AG04450 (cell line): ENCODE data around the gene DRD4. TPM values are rescaled to one million over a fixed set of nuclear protein-coding genes. Genes with fewer than 3 reads are reported as not detected.

ENCODE experiments used
- CTCF ChIA-PET: fragments of 300-600, 350-600 bp; formaldehyde crosslinking; extraction: SDS; loops from one replicate; lab custom pipeline; 2022; ENCODE audit warnings: antibody characterized with exemption, inconsistent platforms; lab: Charles Lee
- POLR2A ChIA-PET: fragments of 350-600 bp; formaldehyde crosslinking; extraction: SDS; loops from one replicate; lab custom pipeline; 2021; ENCODE audit warnings: antibody characterized with exemption, inconsistent platforms; lab: Yijun Ruan, JAX
- DNase-seq: peaks from one replicate; pipeline ENCODE4 v3.0.0-alpha.2; 2011; ENCODE audit warnings: low read depth, low spot score
- H3K27ac ChIP-seq: one replicate; pipeline ENCODE4 v1.5.1; 2012; ENCODE audit warnings: low read depth, low read length, control low read depth
- H3K27me3 ChIP-seq: one replicate; pipeline ENCODE4 v1.6.0; 2012; ENCODE audit warnings: low read length; ENCODE audit not compliant: control insufficient read depth, insufficient read depth
- H3K4me3 ChIP-seq: 2 replicates; pipeline ENCODE4 v1.5.1; 2011; ENCODE audit warnings: mild to moderate bottlenecking, low read depth, low read length, control low read depth
- H3K9me3 ChIP-seq: 2 replicates; pipeline ENCODE4 v1.5.1; 2012; ENCODE audit warnings: low read length; ENCODE audit not compliant: control insufficient read depth, insufficient read depth
- CTCF ChIP-seq: IDR thresholded peaks from 2 replicates; pipeline ENCODE4 v1.5.1; 2011; ENCODE audit warnings: low read depth, low read length, control low read depth, inconsistent platforms
- polyA plus RNA-seq: library from polyadenylated mRNA; depleted of rRNA; stranded (reverse); fragments of >200 nt; gene quantifications from 2 replicates; pipeline ENCODE4 v1.2.3, GENCODE V29; 2011

Gene DRD4
- polyA plus RNA-seq, 1 experiment = 0.05 TPM

- Histone ChIP-seq H3K27me3 (no peaks in the 10 kb centered on the region), H3K9me3 (peaks cover 11% of the 10 kb centered on the region; the same call in 1 of the 2 replicates), H3K27ac (no peak within 1 kb of the TSS), H3K4me3 (no peak within 1 kb of the TSS)
- no peak for TF ChIP-seq CTCF
- ChIA-PET CTCF (no interaction called here), POLR2A (no interaction called here)
- no peak for DNase-seq
Observed at GRCh38 chr11:624705-625635, 12.1 kb upstream of the DRD4 start, which contains the start of gene CDHR5. CDHR5 (minus strand) TSS chr11:624955; CDS start chr11:624902, 53 bp downstream.

- Histone ChIP-seq H3K27me3 (no peaks in the 10 kb centered on the region), H3K4me3 (no peak overlapping the region), H3K9me3 (peaks cover 11% of the 10 kb centered on the region; the same call in 1 of the 2 replicates), H3K27ac (no peak overlapping the region)
- no peak for DNase-seq
- CTCF ChIA-PET = no interaction called here
- TF ChIP-seq CTCF = no peak
- POLR2A ChIA-PET = no interaction called here
Observed at GRCh38 chr11:625636-626268, 11.3 kb upstream of the DRD4 start.

GRCh38 chr11:626475-627307, 10.4 kb upstream of the DRD4 start, which contains the start of gene SCT:
SCT (minus strand) TSS chr11:627181; CDS start chr11:627143, 38 bp downstream.
- TF ChIP-seq CTCF = no peak
- no peak for DNase-seq
- Histone ChIP-seq H3K27me3 (no peaks in the 10 kb centered on the region), H3K4me3 (no peak within 1 kb of the TSS), H3K9me3 (peaks cover 11% of the 10 kb centered on the region; the same call in 1 of the 2 replicates), H3K27ac (no peak within 1 kb of the TSS)
- ChIA-PET POLR2A (no interaction called here), CTCF (no interaction called here)

- TF ChIP-seq CTCF = no peak
- CTCF ChIA-PET = no interaction called here
- no peak for DNase-seq
- H3K9me3 ChIP-seq = peaks cover 11% of the 10 kb centered on the region; the same call in 1 of the 2 replicates
- no peak overlapping the region for H3K27ac ChIP-seq
- POLR2A ChIA-PET = no interaction called here
- no peak overlapping the region for H3K4me3 ChIP-seq
- no peaks in the 10 kb centered on the region for H3K27me3 ChIP-seq
Observed at GRCh38 chr11:627308-627576, 9.8 kb upstream of the DRD4 start.
